A549 (cell line): ENCODE measurements around the gene DUOX2. TPM values are rescaled to one million over a fixed set of nuclear protein-coding genes. Genes with fewer than 3 reads are reported as not detected.
"Not testable (repeated sequence)": the region's sequence is repeated elsewhere in the genome, so short reads cannot be mapped to it uniquely, and the experiment has no call there.

Source experiments
- ATAC-seq, 2 experiments: fragments of 200-7000 bp in 1 of 2; fragments of >200 bp in 1 of 2; cut with Nextera tagmentation in 1 of 2; cut with Tn5 transposase in 1 of 2; 3 replicates each; pipeline versions ENCODE4 v1.8.0 to v1.9.1; 2018 to 2020; ENCODE audit warnings: mild to moderate bottlenecking in 1 of 2, moderate library complexity in 1 of 2
- CTCF ChIA-PET: fragments of 300-600 bp; sonication (Branson Sonifier 250); formaldehyde crosslinking; extraction: SDS; loops from one replicate; lab custom pipeline; 2021; ENCODE audit warnings: antibody characterized with exemption, inconsistent platforms; lab: Yijun Ruan, JAX
- POLR2A ChIA-PET: fragments of 350-600 bp; formaldehyde crosslinking; extraction: SDS; loops from one replicate; lab custom pipeline; 2021; ENCODE audit warnings: antibody characterized with exemption, inconsistent platforms; lab: Yijun Ruan, JAX
- DNase-seq, 2 experiments: peaks; one replicate each; pipeline versions ENCODE4 v3.0.0 to v3.0.0-alpha.2; 2011 to 2016; ENCODE audit warnings: low read depth in 1 of 2, low spot score in 1 of 2
- FAIRE-seq: peaks from 2 replicates; lab custom pipeline; 2011; peaks lifted over from hg19 to GRCh38; lab: Jason Lieb, UNC
- H3K27ac ChIP-seq, 2 experiments: fragments of >200 bp; sonication (Bioruptor Twin); formaldehyde crosslinking; 3 replicates each; pipeline ENCODE4 v1.5.1; 2016 to 2017
- H3K4me1 ChIP-seq: fragments of >200 bp; sonication (Bioruptor Twin); formaldehyde crosslinking; 3 replicates; pipeline ENCODE4 v1.6.1; 2016
- H3K4me2 ChIP-seq: fragments of >200 bp; sonication (Bioruptor Twin); formaldehyde crosslinking; 3 replicates; pipeline ENCODE4 v1.6.1; 2016
- H3K4me3 ChIP-seq: fragments of >200 bp; sonication (Bioruptor Twin); formaldehyde crosslinking; 3 replicates; pipeline ENCODE4 v1.5.1; 2016
- H3K9me3 ChIP-seq: fragments of >200 bp; sonication (Bioruptor Twin); formaldehyde crosslinking; 3 replicates; pipeline ENCODE4 v1.6.1; 2016
- BHLHE40 ChIP-seq: IDR thresholded peaks from 2 replicates; pipeline ENCODE4 v1.6.1; 2012; ENCODE audit warnings: low read depth, low read length, inconsistent platforms
- CBX8 ChIP-seq: fragments of 200-600 bp; sonication (generic); IDR thresholded peaks from 2 replicates; pipeline ENCODE4 v1.6.1; 2016
- CEBPB ChIP-seq, 2 experiments: fragments of >200 bp in 1 of 2; sonication (Bioruptor Twin) in 1 of 2; formaldehyde crosslinking in 1 of 2; IDR thresholded peaks; 2 replicates each; pipeline ENCODE4 v1.6.1; 2012 to 2016
- CTCF ChIP-seq: fragments of >200 bp; sonication (Bioruptor Twin); formaldehyde crosslinking; IDR thresholded peaks from 3 replicates; pipeline ENCODE4 v1.5.1; 2016
- EHF ChIP-seq: fragments of 250-450 bp; sonication (Bioruptor Pico); IDR thresholded peaks from 2 replicates; pipeline ENCODE4 v1.5.0; 2020; ENCODE audit warnings: mild to moderate bottlenecking
- EHMT2 ChIP-seq: fragments of 200-600 bp; sonication (generic); IDR thresholded peaks from 2 replicates; pipeline ENCODE4 v1.6.1; 2016; ENCODE audit warnings: antibody characterized with exemption, low read depth, mild to moderate bottlenecking, moderate library complexity
- ESRRA ChIP-seq: fragments of 150-350 bp; IDR thresholded peaks from 2 replicates; pipeline ENCODE4 v1.6.1; 2014; ENCODE audit warnings: mild to moderate bottlenecking, low read length, borderline replicate concordance
- FOSB ChIP-seq: fragments of 250-450 bp; sonication (Bioruptor Pico); IDR thresholded peaks from 2 replicates; pipeline ENCODE4 v1.5.0; 2020; ENCODE audit warnings: mild to moderate bottlenecking, moderate library complexity
- FOSL2 ChIP-seq, 2 experiments: fragments of 450-650 bp in 1 of 2; fragments of >200 bp in 1 of 2; sonication (Bioruptor Twin) in 1 of 2; formaldehyde crosslinking; IDR thresholded peaks; 2 replicates each; pipeline versions ENCODE4 v1.5.0 to v1.6.1; 2016 to 2020; ENCODE audit warnings: mild to moderate bottlenecking in 1 of 2, moderate library complexity in 1 of 2
- FOXS1 ChIP-seq: fragments of 250-450 bp; sonication (Bioruptor Pico); IDR thresholded peaks from 2 replicates; pipeline ENCODE4 v1.5.0; 2020; ENCODE audit warnings: mild to moderate bottlenecking, moderate library complexity
- GATA3 ChIP-seq: IDR thresholded peaks from 2 replicates; pipeline ENCODE4 v1.6.1; 2012; ENCODE audit warnings: borderline replicate concordance
- HDAC2 ChIP-seq: fragments of 200-600 bp; sonication (generic); IDR thresholded peaks from 2 replicates; pipeline ENCODE4 v1.6.1; 2016
- HEYL ChIP-seq: fragments of 250-450 bp; sonication (Bioruptor Pico); IDR thresholded peaks from 2 replicates; pipeline ENCODE4 v1.8.0; 2021; ENCODE audit warnings: mild to moderate bottlenecking, moderate library complexity
- HOXB5 ChIP-seq: fragments of 250-450 bp; sonication (Bioruptor Pico); IDR thresholded peaks from 2 replicates; pipeline ENCODE4 v1.5.0; 2020; ENCODE audit warnings: mild to moderate bottlenecking, moderate library complexity
- JUN ChIP-seq, 2 experiments: fragments of >200 bp; sonication (Bioruptor Twin); formaldehyde crosslinking; IDR thresholded peaks; 2 replicates in 1 of 2; 3 replicates in 1 of 2; pipeline ENCODE4 v1.6.1; 2016 to 2017
- MAZ ChIP-seq: fragments of 150-350 bp; IDR thresholded peaks from 2 replicates; pipeline ENCODE4 v1.6.1; 2014; ENCODE audit warnings: antibody characterized with exemption, low read depth, low read length, borderline replicate concordance
- NPAS2 ChIP-seq: fragments of 250-450 bp; sonication (Bioruptor Pico); IDR thresholded peaks from 2 replicates; pipeline ENCODE4 v1.8.0; 2022; ENCODE audit warnings: mild to moderate bottlenecking, moderate library complexity, borderline replicate concordance
- PHF8 ChIP-seq: fragments of 200-600 bp; sonication (generic); IDR thresholded peaks from 2 replicates; pipeline ENCODE4 v1.6.1; 2016; ENCODE audit warnings: low read depth, mild to moderate bottlenecking, antibody characterized with exemption, moderate library complexity, borderline replicate concordance
- POLR2A ChIP-seq: IDR thresholded peaks from 2 replicates; pipeline ENCODE4 v1.6.1; 2012; ENCODE audit warnings: mild to moderate bottlenecking, low read length
- RAD21 ChIP-seq, 2 experiments: fragments of >200 bp in 1 of 2; sonication (Bioruptor Twin) in 1 of 2; formaldehyde crosslinking in 1 of 2; IDR thresholded peaks in 1 of 2; conservative IDR thresholded peaks in 1 of 2; 2 replicates in 1 of 2; 3 replicates in 1 of 2; pipeline ENCODE4 v1.6.1; 2012 to 2018; ENCODE audit warnings: inconsistent platforms in 1 of 2
- REST ChIP-seq: fragments of 200-600 bp; sonication (generic); IDR thresholded peaks from 2 replicates; pipeline ENCODE4 v1.6.1; 2016; ENCODE audit warnings: antibody characterized with exemption, mild to moderate bottlenecking, moderate library complexity
- RFX5 ChIP-seq: fragments of 450-650 bp; IDR thresholded peaks from 2 replicates; pipeline ENCODE4 v1.7.1; 2014; ENCODE audit warnings: antibody characterized with exemption, mild to moderate bottlenecking, moderate library complexity
- TFCP2L1 ChIP-seq: fragments of 250-450 bp; sonication (Bioruptor Pico); IDR thresholded peaks from 2 replicates; pipeline ENCODE4 v1.5.0; 2021; ENCODE audit warnings: mild to moderate bottlenecking
- TP53 ChIP-seq: fragments of 250-450 bp; sonication (Bioruptor Pico); IDR thresholded peaks from 2 replicates; pipeline ENCODE4 v1.5.0; 2021; ENCODE audit warnings: mild to moderate bottlenecking, moderate library complexity
- ZFP36 ChIP-seq: fragments of 450-650 bp; IDR thresholded peaks from 2 replicates; pipeline ENCODE4 v1.6.1; 2014; ENCODE audit warnings: borderline replicate concordance; ENCODE audit not compliant: partially characterized antibody
- ZSCAN20 ChIP-seq: fragments of 250-450 bp; sonication (Bioruptor Pico); IDR thresholded peaks from 2 replicates; pipeline ENCODE4 v1.8.0; 2022; ENCODE audit warnings: mild to moderate bottlenecking, moderate library complexity
- WGBS: methylation state at CpG from one replicate; pipeline ENCODE4 v1.1.6; 2017; ENCODE audit errors: missing lambda C conversion rate; 5-methylcytosine and 5-hydroxymethylcytosine counted together
- polyA plus RNA-seq, 4 experiments: library from polyadenylated mRNA; depleted of rRNA in 3 of 4; stranded (reverse); fragments of >200 nt; fragmentation: RNase III in 1 of 4; extraction: RNeasy Plus Mini Kit Qiagen cat#74134 plus additional on column Dnase treatment in 1 of 4; gene quantifications; 2 replicates in 3 of 4; 3 replicates in 1 of 4; pipeline ENCODE4 v1.2.3, GENCODE V29; 2011 to 2017
- TF ChIP-seq, protein P1 (sequence below): fragments of 150-350 bp; IDR thresholded peaks from 2 replicates; pipeline ENCODE4 v1.6.1; 2014; ENCODE audit warnings: low read depth, mild to moderate bottlenecking, low read length

DUOX2 gene
- polyA plus RNA-seq, 2 of the 4 experiments (the other 2 are of a cell fraction), result 0.05 to 0.06 TPM

DNA sequence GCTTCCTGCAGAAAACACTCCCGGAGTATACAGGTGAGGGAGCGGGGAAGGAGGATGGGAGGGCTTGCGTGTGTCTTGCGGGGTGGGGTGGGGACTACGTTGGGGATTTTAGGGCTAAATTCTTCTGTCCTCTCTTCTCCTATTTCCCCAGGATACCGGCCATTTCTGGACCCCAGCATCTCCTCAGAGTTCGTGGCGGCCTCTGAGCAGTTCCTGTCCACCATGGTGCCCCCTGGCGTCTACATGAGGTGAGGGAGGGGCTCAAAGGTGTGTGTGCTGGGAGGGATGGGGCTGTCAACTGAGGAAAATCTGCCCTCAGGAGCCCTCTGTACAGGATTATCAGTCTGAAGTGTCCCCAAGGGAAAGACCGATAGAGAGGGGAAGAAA, 22.4 kb upstream of the DUOX2 start:
- WGBS, result 69% methylated on average over 8 of the region's 10 CpGs
- no peak for ATAC-seq
- H3K4me1 ChIP-seq, result no peaks in the 10 kb centered on the region
- no peak overlapping the region for H3K27ac ChIP-seq
- DNase-seq, result no peak
- ChIA-PET CTCF (interaction anchor here (1.6 kb wide), 1 partner anchor 9 kb away, joined by 6 read pairs; no protein-coding TSS in a partner anchor), POLR2A (no interaction called here)
- no peak overlapping the region for H3K4me2 ChIP-seq
- no peak for TF ChIP-seq HOXB5
- no peak for TF ChIP-seq EHF (CRISPR knock-in tag)
- no peak for TF ChIP-seq PHF8
- TF ChIP-seq BHLHE40, result no peak
- no peak for TF ChIP-seq CBX8
- TF ChIP-seq ZFP36, result no peak
- no peak for TF ChIP-seq EHMT2
- no peak for TF ChIP-seq FOXS1 (CRISPR knock-in tag)
- TF ChIP-seq CEBPB (IDR thresholded peaks at IDR 0.05), result no peak
- no peak for TF ChIP-seq RAD21 (conservative IDR thresholded peaks at IDR 0.05 in 1 of 2, IDR thresholded peaks at IDR 0.05 in 1 of 2)
- TF ChIP-seq POLR2A, result no peak
- TF ChIP-seq FOSL2 (IDR thresholded peaks at IDR 0.05), result no peak
- no peak for TF ChIP-seq FOSL2 (CRISPR knock-in tag; IDR thresholded peaks at IDR 0.05)
- no peak for TF ChIP-seq JUN (IDR thresholded peaks at IDR 0.05)
- no peak for TF ChIP-seq HEYL (CRISPR knock-in tag)
- TF ChIP-seq CTCF, result no peak
- no peak for TF ChIP-seq ZSCAN20 (CRISPR knock-in tag)
- no peak for TF ChIP-seq ESRRA
- TF ChIP-seq HDAC2, result no peak
- TF ChIP-seq GATA3, result no peak
- TF ChIP-seq TFCP2L1 (CRISPR knock-in tag), result no peak
- H3K9me3 ChIP-seq, result no peaks in the 10 kb centered on the region
- H3K4me3 ChIP-seq, result no peak overlapping the region
- no peak for FAIRE-seq

DNA sequence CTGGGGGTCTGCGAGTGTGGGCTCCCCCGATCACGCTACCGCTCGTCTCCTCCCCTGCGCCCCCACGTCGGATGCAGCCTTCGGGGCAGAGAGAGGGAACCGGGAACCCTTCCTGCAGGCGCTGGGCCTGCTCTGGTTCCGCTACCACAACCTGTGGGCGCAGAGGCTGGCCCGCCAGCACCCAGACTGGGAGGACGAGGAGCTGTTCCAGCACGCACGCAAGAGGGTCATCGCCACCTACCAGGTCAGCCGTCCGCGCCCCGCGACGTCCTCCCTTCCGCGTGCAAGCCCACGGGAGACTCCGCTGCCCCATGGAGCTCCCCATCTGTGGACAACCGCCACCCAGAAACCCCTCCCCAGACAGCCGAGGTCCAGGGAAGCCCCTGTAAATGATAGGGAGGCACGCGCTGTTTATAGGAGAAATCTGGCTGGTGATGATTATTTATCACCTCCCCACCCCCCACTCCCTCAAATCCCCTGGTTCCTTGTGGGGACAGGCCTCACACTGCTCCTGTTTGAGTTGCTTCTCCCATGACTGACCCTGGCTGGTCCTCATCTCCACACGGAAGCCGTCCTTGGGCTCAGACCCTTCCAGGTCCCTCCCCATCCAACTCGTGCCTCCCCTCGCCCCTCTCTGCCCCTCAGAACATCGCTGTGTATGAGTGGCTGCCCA, 21.9 kb upstream of the DUOX2 start:
- H3K4me2 ChIP-seq, H3K4me3 ChIP-seq, CTCF ChIA-PET, POLR2A ChIA-PET, FAIRE-seq, H3K9me3 ChIP-seq, H3K4me1 ChIP-seq, DNase-seq, ATAC-seq, H3K27ac ChIP-seq: not testable (repeated sequence)
- 77% methylated on average over 14 of the region's 37 CpGs for WGBS

DNA sequence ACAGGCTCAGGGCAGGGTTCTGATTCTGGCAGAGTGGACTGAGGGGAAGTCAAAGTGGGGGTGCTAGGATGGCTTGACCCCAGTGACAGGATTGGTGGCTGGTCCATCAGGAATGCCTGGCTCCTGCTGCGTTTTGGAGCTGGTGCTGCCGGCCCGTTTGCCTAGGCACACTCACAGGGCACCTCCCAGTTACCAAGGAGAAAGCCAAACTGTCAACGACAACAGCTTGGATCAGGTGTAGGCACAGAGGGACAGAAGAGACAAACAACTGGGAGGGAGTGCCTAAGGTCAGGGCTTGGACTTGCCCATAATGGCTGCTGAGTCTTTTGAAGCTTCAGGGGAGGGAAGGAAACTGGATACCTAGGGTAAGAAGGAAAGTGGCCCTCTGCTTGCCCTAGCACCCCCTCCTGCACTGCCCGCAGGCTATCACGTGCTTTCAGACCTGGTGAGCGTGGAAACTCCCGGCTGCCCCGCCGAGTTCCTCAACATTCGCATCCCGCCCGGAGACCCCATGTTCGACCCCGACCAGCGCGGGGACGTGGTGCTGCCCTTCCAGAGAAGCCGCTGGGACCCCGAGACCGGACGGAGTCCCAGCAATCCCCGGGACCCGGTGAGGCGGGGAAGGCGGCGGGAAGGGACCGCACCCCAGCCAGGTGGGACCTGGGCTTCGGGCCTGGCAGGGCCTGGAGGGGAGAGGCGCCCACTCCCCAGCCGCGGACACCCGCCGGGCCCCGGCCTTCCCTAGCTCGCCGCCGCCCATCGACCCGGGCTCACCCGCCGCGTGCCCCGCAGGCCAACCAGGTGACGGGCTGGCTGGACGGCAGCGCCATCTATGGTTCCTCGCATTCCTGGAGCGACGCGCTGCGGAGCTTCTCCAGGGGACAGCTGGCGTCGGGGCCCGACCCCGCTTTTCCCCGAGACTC, 21.0 kb upstream of the DUOX2 start:
- Histone ChIP-seq H3K4me1 (no peaks in the 10 kb centered on the region), H3K9me3 (no peaks in the 10 kb centered on the region), H3K4me2 (no peak overlapping the region), H3K4me3 (no peak overlapping the region), H3K27ac (no peak overlapping the region)
- ChIA-PET CTCF (interaction anchor here (1.1 kb wide), 1 partner anchor 17 kb away, joined by 4 read pairs; no protein-coding TSS in a partner anchor), POLR2A (no interaction called here)
- no peak for DNase-seq
- ATAC-seq, result no peak
- no peak for FAIRE-seq
- WGBS, result 86% methylated on average over 26 of the region's 57 CpGs
- TF ChIP-seq MAZ, result no peak
- no peak for TF ChIP-seq EHF (CRISPR knock-in tag)
- TF ChIP-seq FOSB (CRISPR knock-in tag), result no peak
- no peak for TF ChIP-seq RFX5
- TF ChIP-seq TP53 (CRISPR knock-in tag), result no peak
- no peak for TF ChIP-seq CBX8
- no peak for TF ChIP-seq ZFP36
- no peak for TF ChIP-seq REST
- TF ChIP-seq ESRRA, result no peak
- no peak for TF ChIP-seq NPAS2 (CRISPR knock-in tag)
- no peak for TF ChIP-seq CEBPB (IDR thresholded peaks at IDR 0.05)
- TF ChIP-seq, protein P1, sequence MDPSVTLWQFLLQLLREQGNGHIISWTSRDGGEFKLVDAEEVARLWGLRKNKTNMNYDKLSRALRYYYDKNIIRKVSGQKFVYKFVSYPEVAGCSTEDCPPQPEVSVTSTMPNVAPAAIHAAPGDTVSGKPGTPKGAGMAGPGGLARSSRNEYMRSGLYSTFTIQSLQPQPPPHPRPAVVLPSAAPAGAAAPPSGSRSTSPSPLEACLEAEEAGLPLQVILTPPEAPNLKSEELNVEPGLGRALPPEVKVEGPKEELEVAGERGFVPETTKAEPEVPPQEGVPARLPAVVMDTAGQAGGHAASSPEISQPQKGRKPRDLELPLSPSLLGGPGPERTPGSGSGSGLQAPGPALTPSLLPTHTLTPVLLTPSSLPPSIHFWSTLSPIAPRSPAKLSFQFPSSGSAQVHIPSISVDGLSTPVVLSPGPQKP, result no peak
